GM21423 (cell line): ENCODE data around the gene PPP2R5C.
A peak's percentile ranks its signal among the peaks of the same experiment; 100 is the strongest.
"Not testable (repeated sequence)": the region's sequence is repeated elsewhere in the genome, so short reads cannot be mapped to it uniquely, and the experiment has no call there.

Source experiments
- ATAC-seq: cut with Tn5 transposase; IDR thresholded peaks from one replicate; pipeline ENCODE4 v1.9.1; 2021; ENCODE audit warnings: mild to moderate bottlenecking, moderate library complexity; ENCODE audit not compliant: unreplicated experiment

Gene PPP2R5C

GRCh38 chr14:101761032-101761880, at the start of gene PPP2R5C:
TSS of gene PPP2R5C (plus strand) at chr14:101761709. CDS start at chr14:101761894, 185 bp downstream.
- ATAC-seq, result peak; percentile 60

DNA sequence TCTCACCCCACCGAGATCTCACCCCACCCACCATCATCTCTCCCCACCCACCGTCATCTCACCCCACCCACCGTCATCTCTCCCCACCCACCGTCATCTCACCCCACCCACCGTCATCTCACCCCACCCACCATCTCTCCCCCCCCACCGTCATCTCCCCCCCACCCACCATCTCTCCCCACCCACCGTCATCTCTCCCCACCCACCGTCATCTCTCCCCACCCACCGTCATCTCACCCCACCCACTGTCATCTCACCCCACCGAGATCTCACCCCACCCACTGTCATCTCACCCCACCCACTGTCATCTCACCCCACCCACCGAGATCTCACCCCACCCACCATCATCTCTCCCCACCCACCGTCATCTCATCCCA, 49.7 kb upstream of the PPP2R5C start:
- ATAC-seq, result not testable (repeated sequence)

- ATAC-seq, result not testable (repeated sequence)
These were observed 49.2 kb upstream of the PPP2R5C start for GRCh38 chr14:101712341-101712740.

DNA sequence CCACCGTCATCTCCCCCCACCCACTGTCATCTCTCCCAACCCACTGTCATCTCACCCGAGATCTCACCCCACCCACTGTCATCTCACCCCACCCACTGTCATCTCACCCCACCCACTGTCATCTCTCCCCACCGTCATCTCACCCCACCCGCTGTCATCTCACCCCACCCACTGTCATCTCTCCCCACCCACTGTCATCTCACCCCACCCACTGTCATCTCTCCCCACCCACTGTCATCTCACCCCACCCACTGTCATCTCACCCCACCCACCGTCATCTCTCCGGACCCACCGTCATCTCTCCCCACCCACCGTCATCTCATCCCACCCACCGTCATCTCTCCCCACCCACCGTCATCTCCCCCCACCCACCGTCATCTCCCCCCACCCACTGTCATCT, 48.4 kb upstream of the PPP2R5C start:
- not testable (repeated sequence) for ATAC-seq

- ATAC-seq, result no peak
These were observed 47.7 kb upstream of the PPP2R5C start for GRCh38 chr14:101713621-101714349.

- no peak for ATAC-seq
These were observed 47.1 kb upstream of the PPP2R5C start for GRCh38 chr14:101714394-101714793.

GRCh38 chr14:101715210-101716076, 46.1 kb upstream of the PPP2R5C start:
- ATAC-seq, result no peak

GRCh38 chr14:101716077-101716950, 45.2 kb upstream of the PPP2R5C start:
- no peak for ATAC-seq

DNA sequence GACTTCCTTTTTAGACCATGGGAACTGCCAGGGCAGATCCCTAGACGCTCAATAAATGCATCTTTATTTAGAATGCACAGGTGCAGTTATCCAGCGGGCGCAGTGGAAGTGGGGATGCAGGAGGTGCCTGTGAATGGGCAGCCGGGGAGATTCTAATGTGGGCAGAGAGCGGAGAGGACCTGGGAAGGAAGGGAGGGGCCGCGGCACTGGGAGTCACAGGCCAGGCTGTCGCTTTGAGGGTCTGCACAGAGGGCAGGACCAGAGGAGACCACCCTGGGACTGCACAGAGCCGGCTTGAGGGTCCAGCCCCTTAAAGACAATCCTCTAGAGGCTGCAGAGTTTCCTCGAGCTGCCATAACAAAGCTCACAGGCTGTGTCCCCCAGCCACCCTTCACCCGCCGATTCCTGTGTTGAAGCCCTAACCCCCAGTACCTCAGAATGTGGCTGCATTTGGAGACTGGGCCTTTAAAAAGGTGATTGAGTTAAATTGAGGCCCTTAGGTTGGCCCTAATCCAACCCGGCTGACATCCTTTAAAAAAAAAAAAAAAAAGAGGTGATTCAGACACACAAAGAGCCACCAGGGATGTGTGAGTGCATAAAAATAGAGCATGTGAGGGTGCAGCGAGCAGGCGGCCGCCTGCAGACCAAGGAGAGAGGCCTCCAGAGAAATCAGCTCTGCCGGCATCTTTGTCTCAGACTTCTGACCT, 44.4 kb upstream of the PPP2R5C start:
- no peak for ATAC-seq

- no peak for ATAC-seq
These were observed 43.6 kb upstream of the PPP2R5C start for GRCh38 chr14:101717663-101718490.

DNA sequence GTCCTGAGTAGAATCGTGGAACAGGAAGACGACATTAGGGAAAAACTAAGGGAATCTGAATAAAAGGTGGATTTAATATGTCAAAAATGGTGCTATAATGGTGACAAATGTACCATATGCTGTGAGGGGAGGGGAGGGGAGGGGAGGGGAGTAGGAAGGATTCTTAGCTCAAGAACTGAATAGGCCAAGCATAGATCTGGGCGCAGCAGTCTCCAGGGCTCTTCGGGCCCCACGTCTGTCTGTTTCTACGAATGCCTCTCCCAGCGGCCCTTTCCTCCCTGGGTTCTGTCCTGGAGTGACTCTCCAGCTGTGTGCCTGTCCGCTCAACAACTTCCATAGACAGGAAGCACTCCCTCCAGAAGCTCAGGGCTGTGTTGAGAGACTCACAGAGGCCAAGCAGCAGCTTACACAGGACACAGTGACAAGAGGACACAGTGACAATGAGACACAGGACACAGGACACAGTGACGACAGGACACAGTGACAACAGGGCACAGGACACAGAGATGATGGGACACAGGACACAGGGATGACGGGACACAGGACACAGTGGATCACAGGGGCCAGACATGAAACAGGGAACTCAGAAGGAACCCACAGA, 42.4 kb upstream of the PPP2R5C start:
- ATAC-seq, result no peak

DNA sequence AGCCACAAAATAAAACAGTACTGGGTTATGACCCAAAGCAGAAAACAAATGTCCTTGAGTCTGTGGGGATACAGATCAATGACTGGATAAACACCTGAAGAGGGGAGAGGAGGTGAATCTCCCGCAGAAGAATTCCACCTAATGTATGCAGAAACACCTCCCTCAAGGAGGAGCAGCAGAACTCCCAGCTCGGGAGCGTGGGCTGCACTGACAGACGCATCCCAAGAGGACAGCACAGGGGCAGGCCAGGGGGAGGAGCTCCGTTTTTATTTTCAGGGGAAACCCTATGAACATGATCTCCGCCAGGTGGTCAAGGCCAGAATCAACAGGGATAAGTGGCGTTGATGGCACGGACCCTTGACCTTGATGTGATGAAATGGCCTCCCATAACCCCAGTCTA, 41.8 kb upstream of the PPP2R5C start:
- no peak for ATAC-seq

GRCh38 chr14:101721111-101721510, 40.4 kb upstream of the PPP2R5C start:
- ATAC-seq, result no peak

GRCh38 chr14:101721951-101722661, 39.4 kb upstream of the PPP2R5C start:
- ATAC-seq, result peak; percentile 67

DNA sequence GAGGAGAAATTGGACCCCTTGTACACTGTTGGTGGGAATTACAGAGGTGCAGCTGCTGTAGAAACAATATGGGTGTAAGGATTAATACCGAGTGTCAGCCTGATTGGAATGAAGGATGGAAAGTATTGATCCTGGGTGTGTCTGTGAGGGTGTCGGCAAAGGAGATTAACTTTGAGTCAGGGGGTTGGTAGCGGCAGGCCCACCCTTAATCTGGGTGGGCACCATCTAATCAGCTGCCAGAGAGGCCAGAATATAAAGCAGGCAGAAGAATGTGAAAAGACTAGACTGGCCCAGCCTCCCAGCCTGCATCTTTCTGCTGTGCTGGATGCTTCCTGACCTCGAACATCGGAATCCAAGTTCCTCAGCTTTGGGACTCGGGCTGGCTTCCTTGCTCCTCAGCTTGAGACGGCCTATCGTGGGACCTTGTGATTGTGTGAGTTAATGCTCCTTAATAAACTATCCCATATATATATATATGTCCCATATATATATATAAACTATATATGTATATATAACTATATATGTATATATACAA, 38.4 kb upstream of the PPP2R5C start:
- no peak for ATAC-seq

DNA sequence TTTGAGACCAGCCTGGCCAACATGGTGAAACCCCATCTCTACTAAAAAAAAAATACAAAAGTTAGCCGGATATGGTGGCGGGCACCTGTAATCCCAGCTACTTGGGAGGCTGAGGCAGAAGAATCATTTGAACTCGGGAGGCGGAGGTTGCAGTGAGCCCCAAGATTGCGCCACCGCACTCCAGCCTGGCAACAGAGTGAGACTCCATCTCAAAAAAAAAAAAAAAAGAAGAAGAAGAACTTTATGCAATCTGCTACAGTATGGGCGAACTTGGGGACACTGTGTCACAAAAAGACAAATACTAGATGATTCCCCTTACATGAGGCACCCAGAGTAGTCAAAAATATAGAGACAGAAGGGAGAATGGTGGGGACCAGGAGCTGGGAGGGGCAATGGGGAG, 35.9 kb upstream of the PPP2R5C start:
- not testable (repeated sequence) for ATAC-seq

DNA sequence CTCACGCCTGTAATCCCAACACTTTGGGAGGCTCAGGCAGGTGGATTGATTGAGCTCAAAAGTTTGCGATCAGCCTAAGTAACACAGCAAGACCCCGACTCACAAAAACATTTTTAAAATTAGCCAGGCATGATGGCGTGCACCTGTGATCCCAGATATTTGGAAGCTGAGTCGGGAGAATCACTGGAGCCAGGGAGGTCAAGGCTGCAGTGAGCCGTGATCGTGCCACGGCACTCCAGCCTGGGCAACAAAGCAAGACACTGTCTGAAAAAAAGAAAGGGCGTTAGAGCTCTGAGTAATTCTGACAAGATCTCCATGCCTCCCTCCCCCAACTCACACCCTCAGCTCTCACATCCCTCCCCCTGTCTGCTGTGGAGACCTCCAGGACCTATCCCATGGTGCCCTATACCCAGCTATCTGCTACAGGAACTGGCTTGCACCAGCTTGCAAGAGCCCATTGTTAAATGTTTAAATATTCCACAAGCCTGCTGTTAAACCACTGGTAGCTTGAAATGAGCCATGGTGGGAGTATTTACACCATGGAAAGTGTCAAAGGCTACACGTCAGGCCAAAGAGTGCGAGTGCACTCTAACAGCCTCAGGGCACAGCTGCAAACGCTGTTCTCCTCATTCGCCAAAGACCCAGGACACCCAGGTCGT, 35.1 kb upstream of the PPP2R5C start:
- no peak for ATAC-seq
